ENCODE results near the gene SH2D3A.
"Not testable (repeated sequence)": the region's sequence is repeated elsewhere in the genome, so short reads cannot be mapped to it uniquely, and the experiment has no call there.

Gene SH2D3A

GRCh38 chr19:6719540-6719861, 47.7 kb downstream of the SH2D3A start:
- DNase-seq, result no peak

DNA sequence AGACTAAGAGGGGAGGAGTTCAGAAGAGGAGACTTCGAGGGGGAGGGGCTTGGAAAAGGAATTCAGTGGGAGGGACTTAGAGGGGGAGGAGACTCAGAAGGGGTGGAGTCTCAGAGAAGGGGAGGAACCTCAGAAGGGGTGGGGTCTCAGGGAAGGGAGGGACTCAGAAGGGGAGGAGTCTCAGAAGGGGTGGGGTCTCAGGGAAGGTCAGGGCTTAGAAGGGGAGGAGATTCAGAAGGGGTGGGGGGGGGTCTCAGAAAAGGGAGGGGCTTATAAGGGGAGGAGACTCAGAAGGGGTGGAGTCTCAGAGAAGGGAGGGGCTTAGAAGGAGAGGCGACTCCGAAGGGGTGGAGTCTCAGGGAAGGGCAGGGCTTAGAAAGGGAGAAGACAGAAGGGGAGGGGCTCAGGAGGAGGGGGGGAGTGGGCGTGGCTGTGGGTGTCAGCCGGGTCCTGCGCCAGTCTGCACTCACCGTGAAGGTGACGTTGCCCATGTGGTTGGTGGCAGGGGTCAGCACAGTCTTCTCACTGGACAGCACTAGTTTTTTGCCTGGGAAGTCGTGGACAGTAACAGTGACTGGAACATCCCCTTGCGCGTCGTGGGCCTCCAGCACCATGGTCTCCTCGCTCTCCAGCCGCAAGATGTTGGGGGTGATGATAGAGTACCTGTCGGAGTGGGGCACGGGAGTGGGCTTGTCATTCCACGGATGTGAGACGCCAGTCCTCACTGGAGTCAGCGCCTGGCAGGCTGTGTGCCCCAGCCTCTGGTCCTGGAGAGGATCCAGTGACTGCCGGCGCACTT, 48.3 kb downstream of the SH2D3A start:
- DNase-seq, result no peak

GRCh38 chr19:6718111-6718740, 49.0 kb downstream of the SH2D3A start:
- no peak for DNase-seq

- DNase-seq, result no peak
Observed at GRCh38 chr19:6717441-6717971, 49.7 kb downstream of the SH2D3A start.

- no peak for DNase-seq
Observed at GRCh38 chr19:6717036-6717435, 50.2 kb downstream of the SH2D3A start.

GRCh38 chr19:6716610-6716970, 50.6 kb downstream of the SH2D3A start:
- no peak for DNase-seq

DNA sequence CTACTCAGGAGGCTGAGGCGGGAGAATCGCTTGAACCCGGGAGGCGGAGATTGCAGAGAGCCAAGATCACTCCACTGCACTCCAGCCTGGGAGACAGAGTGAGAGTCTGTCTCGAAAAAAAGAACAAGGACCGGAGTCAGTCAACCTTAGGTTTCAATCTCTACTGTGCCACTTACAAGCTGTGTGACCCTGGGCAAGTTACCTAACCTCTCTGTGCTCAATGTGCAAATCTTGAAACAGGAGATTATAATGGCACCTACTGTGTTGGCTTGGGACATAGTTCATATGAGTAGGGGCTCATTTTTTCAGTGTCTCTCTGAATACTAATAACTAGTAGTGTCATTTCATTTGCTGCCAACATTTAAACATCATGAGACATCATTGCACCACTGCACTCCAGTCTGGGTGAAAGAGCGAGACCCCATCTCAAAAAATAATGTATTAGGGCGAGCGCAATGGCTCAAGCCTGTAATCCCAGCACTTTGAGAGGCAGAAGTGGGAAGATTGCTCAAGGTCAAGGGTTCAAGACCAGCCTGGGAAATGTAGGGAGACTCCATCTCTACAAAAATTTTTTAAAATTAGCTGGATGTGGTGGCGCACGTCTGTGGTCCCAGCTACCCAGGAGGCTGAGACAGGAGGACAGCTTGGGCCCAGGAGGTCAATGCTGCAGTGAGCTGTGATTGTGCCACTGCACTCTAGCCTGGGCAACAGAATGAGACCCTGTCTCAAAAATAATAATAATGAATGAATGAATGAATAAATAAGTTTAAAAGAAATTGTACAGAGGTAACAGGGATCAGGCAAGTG, 52.3 kb downstream of the SH2D3A start:
- no peak for DNase-seq

- DNase-seq, result no peak
Observed at GRCh38 chr19:6713773-6714692, 53.2 kb downstream of the SH2D3A start.

DNA sequence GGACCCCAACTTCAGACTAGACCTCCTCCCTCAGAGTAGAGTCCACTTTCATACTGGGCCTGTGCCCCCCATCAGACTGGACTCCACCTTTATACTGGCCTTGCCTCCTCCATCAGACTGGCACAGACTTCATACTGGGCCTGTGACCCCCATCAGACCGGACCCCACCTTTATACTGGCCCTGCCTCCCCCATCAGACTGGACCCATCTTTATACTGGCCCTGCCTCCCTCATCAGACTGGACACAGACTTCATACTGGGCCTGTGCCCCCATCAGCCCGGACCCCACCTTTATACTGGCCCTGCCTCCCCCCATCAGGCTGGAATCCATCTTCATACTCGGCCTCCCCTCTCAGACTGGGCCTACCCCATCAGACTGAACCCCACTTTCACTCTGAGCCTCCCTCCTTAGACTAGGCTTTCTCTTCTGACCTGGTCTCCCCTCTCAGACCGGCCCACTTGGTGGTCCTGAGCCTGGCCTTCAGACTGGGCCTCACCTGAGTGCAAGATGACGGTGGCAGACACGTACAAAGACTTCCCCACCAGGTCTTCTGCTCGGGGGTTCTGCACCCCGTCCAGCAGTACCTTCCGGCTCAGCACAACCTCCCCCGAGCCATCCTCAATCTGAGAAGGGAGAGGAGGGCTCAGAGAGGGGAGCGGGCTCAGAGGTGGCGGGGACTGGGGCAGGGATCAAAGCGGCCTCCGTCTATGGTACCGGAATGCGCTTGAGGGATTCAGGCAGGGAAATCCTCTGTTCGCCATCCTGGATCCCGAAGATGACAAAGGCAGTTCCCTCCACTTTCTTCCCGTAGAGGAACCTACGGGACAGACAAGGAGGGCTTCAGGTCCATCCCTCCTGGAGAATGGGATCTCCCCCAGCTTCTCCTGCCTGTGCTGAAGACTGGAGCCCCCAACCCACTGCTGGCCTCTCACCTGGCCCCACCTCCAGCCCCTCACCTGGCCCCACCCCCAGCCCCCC, 54.3 kb downstream of the SH2D3A start:
- no peak for DNase-seq

DNA sequence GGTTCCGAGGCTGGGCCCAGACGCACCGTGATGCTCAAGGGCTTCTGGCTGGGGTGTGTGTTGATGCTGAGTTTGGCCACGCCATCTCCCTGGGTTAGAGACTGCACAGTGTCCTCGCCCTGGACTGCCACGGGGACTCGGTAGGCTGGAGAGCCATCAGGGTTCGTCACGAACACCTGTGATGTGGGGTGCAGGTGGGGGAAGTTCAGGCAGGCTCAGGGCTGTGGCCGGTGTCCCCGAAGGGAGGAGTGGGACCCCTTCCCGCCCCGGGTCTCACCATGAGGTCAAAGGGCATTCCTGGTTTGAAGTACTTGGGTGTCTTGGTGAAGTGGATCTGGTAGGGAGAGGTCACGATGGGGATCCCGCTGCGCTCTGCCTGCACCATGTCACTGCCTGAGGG, 55.0 kb downstream of the SH2D3A start:
- no peak for DNase-seq

GRCh38 chr19:6711605-6712004, 55.6 kb downstream of the SH2D3A start:
- no peak for DNase-seq

DNA sequence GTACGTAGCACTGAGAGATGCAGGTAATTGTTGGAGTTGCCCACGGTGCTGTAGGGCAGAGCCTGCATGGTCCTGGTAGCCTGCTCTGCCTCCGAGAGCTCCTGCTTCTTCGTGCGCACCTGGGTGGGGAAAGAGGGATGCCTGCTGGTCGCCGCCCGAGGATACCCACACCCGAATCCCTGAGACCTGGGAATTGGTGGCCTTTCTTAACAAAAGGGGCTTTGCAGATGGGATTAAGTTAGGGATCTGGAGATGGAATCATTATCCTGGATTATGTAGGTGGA, 56.2 kb downstream of the SH2D3A start:
- no peak for DNase-seq

DNA sequence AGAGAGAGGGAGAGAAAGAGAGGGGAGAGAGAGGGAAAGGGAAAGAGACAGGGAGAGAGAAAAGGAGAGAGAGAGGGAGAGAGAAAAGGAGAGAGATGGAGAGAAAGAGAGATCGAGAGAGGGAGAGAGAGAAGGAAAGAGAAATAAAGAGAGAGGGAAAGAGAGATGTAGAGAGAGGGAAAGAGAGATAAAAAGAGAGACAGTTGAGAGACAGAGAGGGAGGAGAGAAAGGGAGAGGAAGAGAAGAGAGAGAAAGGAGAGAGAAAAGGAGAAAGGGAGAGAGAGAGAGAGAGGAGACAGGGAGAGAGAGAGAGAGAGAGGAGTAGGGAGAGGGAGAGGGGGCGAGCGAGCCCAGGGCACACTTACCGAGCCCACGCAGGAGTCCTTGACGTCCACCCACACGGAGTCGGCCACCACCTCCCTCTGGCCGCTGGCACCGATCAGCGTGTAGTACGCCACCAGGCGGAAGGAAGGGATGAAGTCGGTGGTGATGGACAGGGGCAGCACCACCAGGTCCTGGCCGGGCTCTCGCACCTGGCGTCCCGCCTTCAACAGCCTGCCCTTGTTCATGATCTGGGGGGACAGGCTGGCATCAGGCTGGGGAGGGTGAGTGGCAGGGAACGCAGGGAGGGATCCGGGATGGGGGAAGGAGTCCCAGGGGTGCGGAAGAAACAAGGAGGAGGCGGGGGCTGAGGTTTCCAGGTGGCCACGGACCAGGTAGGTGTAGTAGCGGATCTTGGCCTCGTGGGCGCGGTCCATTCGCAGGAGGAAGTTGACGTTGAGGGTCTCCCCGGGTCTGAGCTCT, 56.8 kb downstream of the SH2D3A start:
- no peak for DNase-seq

- no peak for DNase-seq
Observed at GRCh38 chr19:6709549-6709948, 57.7 kb downstream of the SH2D3A start.

GRCh38 chr19:6708913-6709312, 58.3 kb downstream of the SH2D3A start:
- DNase-seq, result not testable (repeated sequence)

GRCh38 chr19:6708346-6708745, 58.9 kb downstream of the SH2D3A start:
- no peak for DNase-seq

DNA sequence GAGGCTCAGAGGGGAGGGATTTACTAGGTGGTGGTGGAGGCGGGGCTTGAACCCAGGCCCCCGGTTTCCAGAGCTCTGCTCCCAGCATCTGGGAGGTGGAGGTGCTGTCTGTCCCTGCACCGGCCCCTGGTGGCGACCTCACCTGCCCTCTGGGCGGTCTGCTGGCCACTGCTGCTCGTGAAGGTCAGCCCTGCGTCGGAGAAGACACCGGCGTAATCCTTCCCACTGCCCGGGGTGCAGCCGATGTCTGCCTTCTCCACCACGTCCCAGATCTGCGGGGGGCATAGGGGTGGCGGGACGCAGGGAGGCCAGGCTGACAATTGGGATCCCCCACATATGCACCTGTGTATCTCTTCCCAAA, 59.6 kb downstream of the SH2D3A start:
- no peak for DNase-seq

- no peak for DNase-seq
Observed at GRCh38 chr19:6707011-6707657, 60.1 kb downstream of the SH2D3A start.

DNA sequence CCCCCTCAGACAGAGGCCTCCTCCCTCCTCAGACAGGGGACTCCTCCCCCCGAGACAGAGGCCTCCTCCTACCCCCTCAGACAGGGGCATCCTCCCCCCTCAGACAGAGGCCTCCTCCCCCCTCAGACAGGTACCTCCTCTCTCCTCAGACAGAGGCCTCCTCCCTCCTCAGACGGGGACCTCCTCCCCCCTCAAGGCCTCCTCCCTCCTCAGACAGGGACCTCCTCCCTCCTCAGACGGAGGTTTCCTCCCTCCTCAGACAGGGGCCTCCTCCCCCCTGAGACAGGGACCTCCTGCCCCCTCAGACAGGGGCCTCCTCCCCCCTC, 60.6 kb downstream of the SH2D3A start:
- DNase-seq, result no peak

- no peak for DNase-seq
Observed at GRCh38 chr19:6705931-6706632, 61.2 kb downstream of the SH2D3A start.
